ENCODE results near the gene C1QTNF9. TPM values are rescaled to one million over a fixed set of nuclear protein-coding genes. Genes with fewer than 3 reads are reported as not detected.

C1QTNF9 gene
- polyA plus RNA-seq, 1 donor (not counting 4 experiments of a cell fraction or from before 2014, with no cell fraction given): not detected

- H4K20me1 ChIP-seq (ENCODE audit: control insufficient read depth, extremely low read depth, insufficient read depth, low read length): no peaks in the 10 kb centered on the region
- no peaks in the 10 kb centered on the region for H3K79me2 ChIP-seq (ENCODE audit: control insufficient read depth, insufficient read depth, low read length)
- dilution Hi-C loops (cut with MboI; ENCODE audit: extremely low pct_ligation_motif_present, low sequenced_read_pairs): no loop called here
- no peaks in the 10 kb centered on the region for H3K9me1 ChIP-seq (ENCODE audit: control insufficient read depth, extremely low read depth, insufficient read depth, low read length)
- no peaks in the 10 kb centered on the region for H3K36me3 ChIP-seq (ENCODE audit: control insufficient read depth in 2 of 2, extremely low read depth in 1 of 2, insufficient read depth in 2 of 2, low read length in 2 of 2)
- H3K27ac ChIP-seq (ENCODE audit: control insufficient read depth, insufficient read depth, low read length): no peak overlapping the region
- FAIRE-seq (no peak), DNase-seq (ENCODE audit: low read depth, low spot score) (no peak)
- H3K4me1 ChIP-seq (ENCODE audit: control insufficient read depth, extremely low read depth, insufficient read depth, low read length): no peaks in the 10 kb centered on the region
- no peak overlapping the region for H2AFZ ChIP-seq (ENCODE audit: control insufficient read depth, low read length)
- H3K9me3 ChIP-seq (ENCODE audit: control insufficient read depth, low read depth, low read length): no peaks in the 10 kb centered on the region
- TF ChIP-seq EZH2 (IDR thresholded peaks at IDR 0.05; ENCODE audit: low read length) (no peak), CTCF (optimal IDR thresholded peaks at IDR 0.05 in 1 of 3, IDR thresholded peaks at IDR 0.05 in 1 of 3, conservative IDR thresholded peaks at IDR 0.05 in 1 of 3; ENCODE audit: extremely low read depth in 1 of 3, insufficient read depth in 2 of 3, low read length in 3 of 3) (no peak)
- no peak overlapping the region for H3K9ac ChIP-seq (ENCODE audit: control insufficient read depth, extremely low read depth, insufficient read depth, low read length)
- no peak overlapping the region for H3K4me3 ChIP-seq (ENCODE audit: control insufficient read depth in 2 of 3, extremely low read depth in 1 of 3, insufficient read depth in 2 of 3, low read depth in 1 of 3, low read length in 3 of 3)
- no peaks in the 10 kb centered on the region for H3K27me3 ChIP-seq (ENCODE audit: control insufficient read depth, extremely low read depth, insufficient read depth, low read length)
- no peak overlapping the region for H3K4me2 ChIP-seq (ENCODE audit: control insufficient read depth, extremely low read depth, insufficient read depth, low read depth, low read length)
Measured at GRCh38 chr13:24286624-24287023, 22.8 kb upstream of the C1QTNF9 start.

- H4K20me1 ChIP-seq (ENCODE audit: control insufficient read depth, extremely low read depth, insufficient read depth, low read length): no peaks in the 10 kb centered on the region
- H3K79me2 ChIP-seq (ENCODE audit: control insufficient read depth, insufficient read depth, low read length): no peaks in the 10 kb centered on the region
- DNase-seq (ENCODE audit: low read depth, low spot score) (no peak), FAIRE-seq (no peak)
- no peaks in the 10 kb centered on the region for H3K4me1 ChIP-seq (ENCODE audit: control insufficient read depth, extremely low read depth, insufficient read depth, low read length)
- H3K9me3 ChIP-seq (ENCODE audit: control insufficient read depth, low read depth, low read length): no peaks in the 10 kb centered on the region
- no peaks in the 10 kb centered on the region for H3K36me3 ChIP-seq (ENCODE audit: control insufficient read depth in 2 of 2, extremely low read depth in 1 of 2, insufficient read depth in 2 of 2, low read length in 2 of 2)
- no peak overlapping the region for H2AFZ ChIP-seq (ENCODE audit: control insufficient read depth, low read length)
- no peak overlapping the region for H3K27ac ChIP-seq (ENCODE audit: control insufficient read depth, insufficient read depth, low read length)
- no peak overlapping the region for H3K4me3 ChIP-seq (ENCODE audit: control insufficient read depth in 2 of 3, extremely low read depth in 1 of 3, insufficient read depth in 2 of 3, low read depth in 1 of 3, low read length in 3 of 3)
- dilution Hi-C loops (cut with MboI; ENCODE audit: extremely low pct_ligation_motif_present, low sequenced_read_pairs): no loop called here
- H3K9ac ChIP-seq (ENCODE audit: control insufficient read depth, extremely low read depth, insufficient read depth, low read length): no peak overlapping the region
- no peak overlapping the region for H3K4me2 ChIP-seq (ENCODE audit: control insufficient read depth, extremely low read depth, insufficient read depth, low read depth, low read length)
- no peaks in the 10 kb centered on the region for H3K27me3 ChIP-seq (ENCODE audit: control insufficient read depth, extremely low read depth, insufficient read depth, low read length)
- no peaks in the 10 kb centered on the region for H3K9me1 ChIP-seq (ENCODE audit: control insufficient read depth, extremely low read depth, insufficient read depth, low read length)
- TF ChIP-seq CTCF (optimal IDR thresholded peaks at IDR 0.05 in 1 of 3, IDR thresholded peaks at IDR 0.05 in 1 of 3, conservative IDR thresholded peaks at IDR 0.05 in 1 of 3; ENCODE audit: extremely low read depth in 1 of 3, insufficient read depth in 2 of 3, low read length in 3 of 3) (no peak), EZH2 (IDR thresholded peaks at IDR 0.05; ENCODE audit: low read length) (no peak)
Measured at GRCh38 chr13:24287748-24288287, 21.6 kb upstream of the C1QTNF9 start.
